ENCODE results near the gene PDHA2.

Gene PDHA2

GRCh38 chr4:95833711-95834194 lies 6.1 kb upstream of the PDHA2 start:
- no peak for TF ChIP-seq CTCF (IDR thresholded peaks at IDR 0.05; ENCODE audit: borderline replicate concordance, control extremely low read depth, extremely low read depth, insufficient read depth, missing control alignments)
- no peak for DNase-seq (ENCODE audit: low spot score)
- in situ Hi-C loops (cut with MboI; ENCODE audit: low sequenced_read_pairs, unreplicated experiment): no loop called here

- DNase-seq (ENCODE audit: low spot score): no peak
Measured at GRCh38 chr4:95835672-95836071, 4.2 kb upstream of the PDHA2 start.

GRCh38 chr4:95838192-95838591 lies 1.7 kb upstream of the PDHA2 start:
- in situ Hi-C loops (cut with MboI; ENCODE audit: low sequenced_read_pairs, unreplicated experiment): no loop called here
- DNase-seq (ENCODE audit: low spot score): no peak
- TF ChIP-seq CTCF (IDR thresholded peaks at IDR 0.05; ENCODE audit: borderline replicate concordance, control extremely low read depth, extremely low read depth, insufficient read depth, missing control alignments): no peak

More at GRCh38 chr4:95835672-95836071, 4.2 kb upstream of the PDHA2 start:
- in situ Hi-C loops (cut with MboI; ENCODE audit: low sequenced_read_pairs, unreplicated experiment): no loop called here
- TF ChIP-seq CTCF (IDR thresholded peaks at IDR 0.05; ENCODE audit: borderline replicate concordance, control extremely low read depth, extremely low read depth, insufficient read depth, missing control alignments): no peak

- in situ Hi-C loops (cut with MboI; ENCODE audit: low sequenced_read_pairs, unreplicated experiment): no loop called here
- DNase-seq (ENCODE audit: low spot score): no peak
- no peak for TF ChIP-seq CTCF (IDR thresholded peaks at IDR 0.05; ENCODE audit: borderline replicate concordance, control extremely low read depth, extremely low read depth, insufficient read depth, missing control alignments)
Measured at GRCh38 chr4:95847908-95848460, 8.1 kb downstream of the PDHA2 start.

- in situ Hi-C loops (cut with MboI; ENCODE audit: low sequenced_read_pairs, unreplicated experiment): no loop called here
- TF ChIP-seq CTCF (IDR thresholded peaks at IDR 0.05; ENCODE audit: borderline replicate concordance, control extremely low read depth, extremely low read depth, insufficient read depth, missing control alignments): no peak
- no peak for DNase-seq (ENCODE audit: low spot score)
Measured at GRCh38 chr4:95850161-95850560, 10.3 kb downstream of the PDHA2 start.

GRCh38 chr4:95857761-95858160 lies 17.9 kb downstream of the PDHA2 start:
- in situ Hi-C loops (cut with MboI; ENCODE audit: low sequenced_read_pairs, unreplicated experiment): no loop called here
- DNase-seq (ENCODE audit: low spot score): no peak
- TF ChIP-seq CTCF (IDR thresholded peaks at IDR 0.05; ENCODE audit: borderline replicate concordance, control extremely low read depth, extremely low read depth, insufficient read depth, missing control alignments): no peak

All from GM13976 (cell line).